GM18868 (cell line): Measurements from ENCODE around the gene AUTS2.
"Not testable (repeated sequence)": the region's sequence is repeated elsewhere in the genome, so short reads cannot be mapped to it uniquely, and the experiment has no call there.

Source experiments
- ATAC-seq: cut with Tn5 transposase; IDR thresholded peaks from one replicate; pipeline ENCODE4 v1.9.1; 2021; ENCODE audit warnings: mild to moderate bottlenecking, moderate library complexity; ENCODE audit not compliant: unreplicated experiment

AUTS2 gene

DNA sequence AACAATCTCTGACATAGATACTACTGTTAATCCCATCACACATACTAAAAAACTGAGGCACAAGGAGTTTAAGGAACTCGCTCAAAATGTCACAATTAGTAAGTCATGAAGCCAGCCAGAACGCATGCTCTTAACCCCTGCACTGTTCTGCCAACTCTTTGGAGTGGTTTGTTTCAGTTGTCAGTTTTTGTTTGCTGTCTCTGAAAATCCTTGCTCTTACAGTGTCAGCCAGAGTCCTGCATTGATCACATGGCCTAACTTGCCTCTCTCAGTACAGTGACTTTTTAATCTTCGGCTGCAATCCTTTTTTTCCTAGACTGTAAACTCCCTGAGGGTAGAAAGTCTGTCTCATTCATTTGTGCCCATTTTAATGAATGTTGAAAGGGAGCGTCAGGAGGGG lies 753.8 kb downstream of the AUTS2 start:
- no peak for ATAC-seq

DNA sequence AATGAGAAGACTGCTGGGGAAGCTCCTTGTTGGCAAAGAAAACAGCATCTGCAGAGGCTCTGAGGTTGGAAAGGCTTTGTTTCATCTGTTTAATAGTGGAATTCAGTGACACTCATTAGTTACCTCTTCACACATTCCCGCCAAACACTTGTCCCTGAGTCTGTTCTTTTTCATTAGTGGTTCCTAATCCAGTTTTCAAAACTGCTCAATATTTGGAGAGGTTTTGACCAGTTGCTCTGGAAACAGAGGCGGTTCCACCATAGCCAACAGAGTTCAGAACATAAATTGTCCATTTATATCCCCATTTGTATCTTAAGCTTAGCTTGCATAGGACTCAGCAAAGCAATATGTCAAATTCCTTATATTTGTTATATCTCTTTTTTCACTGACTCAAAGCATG lies 754.6 kb downstream of the AUTS2 start:
- ATAC-seq, result no peak

DNA sequence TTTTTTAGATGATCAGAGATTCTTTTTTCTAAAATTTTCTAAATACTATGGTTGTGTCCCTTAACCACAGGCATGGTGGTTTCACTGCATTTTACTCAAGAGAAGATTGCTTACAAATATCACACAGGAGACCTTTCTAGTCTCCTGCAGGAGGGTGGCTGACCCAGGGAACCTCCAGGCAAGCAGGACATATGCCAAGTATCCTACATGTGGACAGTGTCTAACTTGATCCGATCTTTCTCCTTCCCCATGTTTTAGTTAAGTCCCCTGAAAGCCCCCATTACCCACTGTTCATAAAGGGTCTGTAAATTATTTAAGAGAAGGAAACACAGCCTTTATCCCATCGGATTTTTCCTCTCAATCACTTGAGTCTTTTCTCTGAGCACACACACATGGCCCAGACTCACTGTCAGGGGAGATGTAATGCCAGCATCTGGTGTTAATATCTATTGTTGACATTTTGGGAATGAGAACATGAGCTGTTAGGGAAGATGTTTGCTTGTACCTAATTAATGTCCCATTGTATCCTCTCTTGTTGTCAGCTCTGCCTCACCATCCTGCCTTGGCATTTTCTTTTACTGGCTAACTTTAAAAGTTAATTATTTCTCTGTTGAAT lies 755.2 kb downstream of the AUTS2 start:
- ATAC-seq, result no peak

DNA sequence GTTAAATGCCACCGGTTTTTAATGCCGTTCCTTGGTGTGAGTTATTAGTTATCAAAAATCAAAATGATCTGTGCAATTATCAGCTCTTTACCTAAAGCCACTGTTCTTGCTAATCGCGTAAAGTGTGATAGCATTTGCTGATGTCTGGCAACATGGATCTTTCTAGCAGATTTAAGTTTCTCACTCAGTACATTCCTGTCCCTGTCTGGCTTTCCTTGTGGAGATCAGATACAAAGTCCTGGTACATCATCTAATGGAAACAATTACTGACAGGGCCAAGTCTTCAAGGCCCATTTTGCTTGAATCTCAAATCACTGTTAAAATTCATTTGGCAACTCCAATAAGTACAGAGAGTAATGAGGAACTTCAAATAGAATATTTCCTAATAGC lies 755.7 kb downstream of the AUTS2 start:
- ATAC-seq, result no peak

DNA sequence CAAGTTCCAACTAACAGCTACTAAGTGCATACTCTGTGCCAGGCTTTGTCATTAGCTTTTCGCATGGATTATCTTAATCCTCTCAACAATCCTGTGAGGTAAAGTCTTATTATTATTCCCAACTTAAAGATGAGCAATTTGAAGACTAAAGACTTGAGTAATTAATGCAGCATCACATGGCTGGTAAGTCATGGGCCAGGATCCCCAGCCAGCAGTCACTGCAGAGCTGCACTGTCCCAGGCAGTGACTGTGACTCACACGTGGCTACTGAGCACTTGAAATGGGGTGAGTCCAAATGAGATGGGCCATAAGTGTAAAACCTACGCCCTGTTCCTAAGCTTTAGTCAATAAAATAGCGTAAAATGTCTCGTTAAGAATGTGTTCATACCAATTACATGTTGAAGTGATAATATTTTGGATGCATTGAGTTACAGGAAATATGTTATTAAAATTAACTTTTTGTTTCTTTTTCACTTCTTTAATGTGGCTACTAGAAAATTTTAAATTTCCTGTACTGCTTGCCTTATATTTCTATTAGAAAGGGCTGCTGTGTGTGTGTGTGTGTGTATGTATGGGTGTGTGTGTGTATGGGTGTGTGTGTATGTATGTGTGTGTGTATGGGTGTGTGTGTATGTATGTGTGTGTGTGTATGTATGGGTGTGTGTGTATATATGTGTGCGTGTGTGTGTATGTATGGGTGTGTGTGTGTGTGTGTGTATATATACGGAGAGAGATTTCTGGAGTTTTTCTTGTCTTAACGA lies 756.3 kb downstream of the AUTS2 start:
- no peak for ATAC-seq

DNA sequence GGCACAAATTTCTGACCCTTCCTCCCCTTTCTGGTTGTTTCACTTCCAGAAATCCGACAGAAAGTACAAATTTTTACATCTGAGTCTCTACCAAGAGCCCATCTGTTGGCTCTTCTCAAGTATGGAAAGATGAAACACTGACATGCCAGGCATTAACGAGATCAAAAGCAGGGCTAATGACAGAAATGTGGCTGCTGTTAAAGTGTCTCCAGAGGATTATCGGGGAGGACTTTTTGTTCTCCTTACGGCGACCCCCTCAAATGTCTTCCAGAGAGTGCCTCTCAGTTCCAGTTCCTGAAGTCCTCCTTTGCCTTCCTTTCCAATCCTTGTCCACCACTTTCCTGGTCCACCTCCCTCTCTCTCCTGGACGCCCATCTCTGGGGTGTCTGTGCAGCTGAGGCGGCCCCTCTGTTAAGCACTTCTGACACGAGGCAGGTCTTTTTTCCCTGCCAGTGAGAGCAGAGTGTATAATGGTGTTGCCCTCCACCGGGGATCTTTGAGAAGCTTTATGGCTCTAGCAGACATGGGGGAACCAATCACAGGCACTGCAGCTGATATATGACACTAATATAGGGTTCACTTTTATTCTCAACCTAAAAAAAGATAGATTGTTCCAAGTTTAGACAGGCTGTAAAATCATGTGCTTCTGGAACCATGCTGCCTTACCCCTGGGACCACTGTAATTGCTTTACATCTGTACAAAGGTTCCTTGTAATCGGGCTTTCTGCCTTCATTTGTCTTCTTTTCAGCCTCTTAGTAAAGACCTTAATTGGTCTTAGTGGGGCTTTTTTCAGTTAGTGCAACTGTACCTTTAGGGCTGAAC lies 757.1 kb downstream of the AUTS2 start:
- no peak for ATAC-seq

DNA sequence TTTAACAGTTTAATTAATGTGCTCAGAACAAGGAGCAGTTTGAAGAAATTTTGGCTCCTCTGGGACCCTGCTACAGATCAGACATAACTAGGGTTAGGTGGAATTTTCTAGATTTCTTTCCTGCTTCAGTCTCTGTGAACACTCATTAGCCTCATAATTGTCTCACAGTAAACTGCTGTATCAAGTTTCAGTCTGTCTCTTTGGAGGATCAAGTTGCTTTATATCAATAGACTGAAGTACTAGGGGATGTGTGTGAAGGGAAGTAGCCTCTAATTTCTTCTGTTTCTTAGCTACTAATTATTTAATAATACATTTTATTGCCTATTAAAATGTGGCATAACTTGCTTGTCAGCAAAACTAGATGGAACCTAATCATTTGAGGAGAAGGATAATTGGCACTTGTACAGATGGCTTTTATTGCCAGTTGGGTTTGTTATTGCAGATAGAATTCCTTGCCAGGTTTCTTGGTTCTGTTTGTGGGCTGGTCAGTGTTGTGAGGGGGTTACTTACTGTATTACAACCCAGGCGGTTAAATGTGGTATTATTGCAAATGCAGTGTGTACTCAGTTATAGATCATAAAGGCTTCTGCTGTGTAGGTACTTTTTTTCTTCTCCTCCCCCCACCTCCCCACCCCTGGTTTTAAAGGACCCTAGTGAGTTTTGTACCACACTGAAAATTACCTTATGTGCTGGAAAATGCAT lies 758.0 kb downstream of the AUTS2 start:
- no peak for ATAC-seq

DNA sequence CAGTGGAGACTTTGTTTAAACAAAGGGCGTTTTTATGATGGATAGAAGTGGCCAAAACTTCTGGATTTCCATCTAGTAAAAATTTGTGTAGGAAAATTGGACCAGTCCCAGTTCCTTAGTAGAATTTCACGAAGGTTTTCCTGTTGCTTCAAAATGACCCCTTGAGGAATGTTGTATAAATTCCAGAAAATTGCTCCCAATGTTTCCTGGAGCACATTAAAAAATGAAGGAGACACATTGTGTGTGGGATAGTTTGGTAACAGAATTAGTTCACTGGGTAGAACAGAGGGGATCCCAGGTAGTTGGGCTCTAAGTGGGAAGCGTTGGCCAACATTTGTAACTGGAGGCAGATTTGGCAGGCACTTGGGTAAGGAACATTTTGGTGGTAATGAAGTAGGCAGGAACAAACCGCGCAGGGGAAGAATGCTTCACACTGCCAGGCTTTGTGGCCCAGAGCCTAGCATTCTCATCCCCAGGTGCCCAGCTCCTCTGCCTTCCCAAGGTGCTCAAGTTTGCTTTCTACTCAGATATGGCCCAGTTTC lies 758.6 kb downstream of the AUTS2 start:
- ATAC-seq, result no peak

DNA sequence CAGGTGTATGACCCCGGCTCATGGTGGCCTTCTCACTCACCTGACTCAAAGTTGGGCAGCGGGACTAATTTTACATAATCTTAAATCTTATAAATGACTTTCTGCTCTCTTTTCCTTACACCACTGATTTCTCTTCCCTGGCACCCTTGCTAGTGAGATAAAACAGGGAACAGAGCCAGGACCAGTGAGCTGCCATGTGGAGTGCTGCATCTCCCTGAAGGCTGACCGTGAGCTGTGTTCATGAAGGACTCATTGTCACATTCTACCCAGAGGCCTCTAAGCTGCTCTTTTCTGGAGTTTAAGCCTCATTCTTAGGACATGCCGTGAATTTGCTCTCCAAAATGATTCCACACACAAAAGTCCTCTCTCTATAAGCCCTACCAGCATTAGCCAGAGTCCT lies 762.3 kb downstream of the AUTS2 start:
- no peak for ATAC-seq

DNA sequence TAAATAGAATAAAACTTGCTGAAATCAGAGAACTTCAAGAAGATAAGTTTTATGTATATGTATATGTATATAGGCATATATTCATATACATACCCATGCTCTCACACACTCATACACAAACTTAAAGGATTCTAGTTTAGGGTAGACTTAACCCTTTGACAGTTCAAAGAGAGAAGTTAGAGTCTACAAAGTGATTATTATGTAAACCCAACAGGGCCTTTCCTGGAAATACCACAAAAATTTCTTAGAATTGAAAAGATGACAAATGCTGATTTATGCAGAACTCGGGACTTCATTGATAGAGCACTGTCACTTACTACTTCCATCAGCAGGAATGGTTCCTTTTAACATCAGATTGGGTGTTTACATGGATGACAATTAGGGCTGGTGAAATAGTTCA lies 763.5 kb downstream of the AUTS2 start:
- no peak for ATAC-seq

DNA sequence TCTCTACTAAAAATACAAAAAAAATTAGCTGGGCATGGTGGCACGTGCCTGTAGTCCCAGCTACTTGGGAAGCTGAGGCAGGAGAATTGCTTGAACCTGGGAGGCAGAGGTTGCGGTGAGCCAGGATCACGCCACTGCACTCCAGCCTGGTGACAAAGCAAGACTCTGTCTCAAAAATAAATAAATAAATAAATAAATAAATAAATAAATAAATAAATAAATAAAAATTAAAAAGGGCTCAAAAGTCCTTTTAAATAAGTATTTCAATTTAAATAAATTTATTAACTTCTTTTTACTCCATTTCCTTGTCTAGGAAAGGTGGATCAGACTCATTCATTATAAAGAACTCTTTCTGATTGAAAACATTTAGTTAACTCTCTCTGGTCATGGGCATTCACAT lies 766.1 kb downstream of the AUTS2 start:
- ATAC-seq, result not testable (repeated sequence)

DNA sequence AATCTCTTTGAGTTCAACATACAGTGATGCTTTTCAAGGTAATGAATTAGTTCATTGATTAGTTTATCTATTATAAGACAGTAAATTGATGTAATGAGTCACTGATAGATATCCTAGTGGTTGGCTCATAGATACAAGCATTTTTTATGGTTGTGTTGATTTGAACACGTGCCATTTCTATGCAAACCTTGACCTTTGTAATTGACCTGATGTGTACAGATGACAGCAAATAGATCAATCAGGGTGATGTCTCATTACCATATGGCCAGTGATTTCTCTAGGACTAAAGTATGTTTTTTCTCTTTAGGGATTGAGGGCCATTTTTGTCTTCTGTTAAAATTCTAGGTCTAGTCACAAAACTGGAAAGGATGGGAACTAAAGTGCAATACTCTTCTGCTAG lies 773.4 kb downstream of the AUTS2 start:
- no peak for ATAC-seq

DNA sequence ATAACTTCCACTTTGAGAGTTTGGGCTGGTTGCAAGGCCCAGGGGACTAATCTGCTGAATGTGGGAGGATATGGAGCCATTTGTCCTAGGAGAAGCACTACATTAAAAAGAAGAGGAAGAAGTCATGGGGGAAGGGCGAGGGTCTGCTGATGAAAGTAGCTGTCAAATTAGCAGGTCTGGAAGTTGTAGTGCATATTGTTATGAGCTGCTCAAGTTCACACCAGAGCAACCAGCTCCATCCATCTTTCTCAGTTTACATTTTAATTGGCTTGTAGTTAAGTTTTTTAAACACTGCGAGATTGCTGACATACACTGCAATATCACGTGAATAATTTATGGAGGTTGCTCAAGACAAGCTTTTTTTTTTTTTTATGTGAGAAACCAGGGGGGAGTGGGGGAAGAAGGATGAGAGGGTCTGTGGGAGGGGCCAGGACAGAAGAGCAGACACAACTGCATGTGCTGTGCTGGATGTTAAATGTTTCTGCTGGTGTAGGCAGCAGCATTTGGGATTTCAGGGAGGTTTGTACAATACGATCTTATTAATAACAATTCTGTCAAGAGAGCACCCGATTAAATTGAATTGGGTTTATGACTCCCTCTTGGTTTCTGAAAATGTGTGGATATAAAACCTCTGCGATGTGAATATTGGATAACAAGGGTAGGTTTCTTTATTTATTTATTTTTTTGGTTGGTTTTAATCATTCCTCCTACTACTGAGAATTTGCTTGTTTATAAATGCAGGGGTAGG lies 774.7 kb downstream of the AUTS2 start:
- ATAC-seq, result no peak

DNA sequence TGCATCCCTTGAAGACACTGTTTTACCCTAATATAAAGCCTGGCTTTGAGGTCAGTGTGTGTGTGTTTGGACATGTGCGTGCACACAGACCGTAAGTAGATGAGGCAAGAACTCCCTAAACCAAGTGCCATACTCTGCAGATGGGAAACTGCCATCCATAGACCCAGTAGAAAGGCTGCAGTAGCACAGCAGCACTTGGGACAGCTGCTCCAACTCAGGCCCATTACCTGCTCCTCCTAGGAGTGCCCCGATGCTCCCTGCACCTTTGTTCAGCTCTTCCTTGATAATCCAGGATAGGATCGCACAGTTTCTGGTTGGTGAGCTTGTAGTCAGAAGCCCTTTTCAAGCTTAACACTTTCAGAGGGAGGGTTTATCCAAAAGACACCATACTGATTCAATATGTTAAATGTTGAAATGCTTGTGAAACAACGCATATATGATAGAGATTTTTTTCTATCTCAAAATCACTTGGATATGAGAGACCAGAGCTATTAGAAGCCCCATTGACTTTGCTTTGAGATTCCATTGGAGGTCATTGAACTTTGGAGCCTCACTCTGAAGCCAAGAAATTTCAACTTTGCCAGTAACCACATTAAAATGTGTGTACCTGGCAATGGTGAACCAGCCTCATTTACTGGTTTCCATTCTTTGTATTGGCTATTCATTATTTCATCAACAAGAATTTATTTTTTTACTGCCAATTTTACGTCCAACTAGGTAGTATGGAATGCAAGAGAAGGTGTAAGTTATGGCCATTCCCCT lies 776.7 kb downstream of the AUTS2 start:
- no peak for ATAC-seq

DNA sequence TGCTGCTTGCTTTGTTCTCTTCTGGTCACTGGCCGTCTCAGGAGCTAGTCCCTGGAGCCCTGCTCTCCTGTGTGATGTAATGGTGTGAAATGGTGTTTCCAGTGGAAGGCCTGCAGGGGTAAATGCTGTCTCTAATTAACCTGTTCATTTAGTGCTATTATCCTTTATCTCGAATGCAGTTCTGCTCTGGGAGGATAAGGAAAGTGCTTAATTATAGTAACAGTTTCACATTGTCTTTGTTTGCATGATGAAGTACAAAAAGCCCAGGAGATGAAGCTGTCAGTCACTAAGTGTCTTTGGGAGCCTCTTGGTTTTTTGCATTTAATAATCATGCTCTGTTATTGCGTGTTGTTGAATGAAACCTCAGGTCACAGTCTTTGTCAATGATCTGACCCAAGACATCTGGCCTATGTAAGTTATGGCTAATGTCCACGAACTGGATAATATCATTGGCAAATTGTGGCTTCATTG lies 778.3 kb downstream of the AUTS2 start:
- ATAC-seq, result no peak

DNA sequence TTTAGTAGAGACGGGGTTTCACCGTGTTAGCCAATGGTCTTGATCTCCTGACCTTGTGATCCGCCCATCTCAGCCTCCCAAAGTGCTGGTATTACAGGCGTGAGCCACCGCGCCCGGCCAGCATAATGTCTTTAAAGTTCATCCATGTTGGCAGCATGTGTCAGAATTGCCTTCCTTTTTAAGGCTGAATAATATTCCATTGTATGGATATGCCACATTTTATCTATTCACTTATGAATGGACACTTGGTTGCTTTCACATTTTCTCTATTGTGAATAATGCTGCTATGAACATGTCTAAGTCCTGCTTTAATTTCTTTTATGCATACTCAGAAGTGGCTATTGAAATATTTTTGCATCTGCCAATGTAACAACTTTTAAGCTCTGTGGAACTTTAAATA lies 779.7 kb downstream of the AUTS2 start:
- no peak for ATAC-seq

DNA sequence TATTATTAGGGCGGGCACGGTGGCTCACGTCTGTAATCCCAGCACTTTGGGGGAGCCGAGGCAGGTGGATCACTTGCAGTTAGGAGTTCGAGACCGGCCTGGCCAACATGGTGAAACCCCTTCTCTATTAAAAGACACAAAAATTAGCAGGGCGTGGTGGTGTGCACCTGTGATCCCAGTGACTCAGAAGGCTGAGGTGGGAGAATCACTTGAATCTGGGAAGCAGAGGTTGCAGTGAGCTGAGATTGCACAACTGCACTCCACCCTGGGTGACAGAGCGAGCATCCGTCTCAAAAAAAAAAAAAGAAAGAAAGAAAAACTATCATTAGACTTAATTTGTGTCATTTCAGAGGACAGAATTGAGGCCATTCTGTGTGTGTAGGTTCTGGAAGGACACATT lies 780.9 kb downstream of the AUTS2 start:
- no peak for ATAC-seq

DNA sequence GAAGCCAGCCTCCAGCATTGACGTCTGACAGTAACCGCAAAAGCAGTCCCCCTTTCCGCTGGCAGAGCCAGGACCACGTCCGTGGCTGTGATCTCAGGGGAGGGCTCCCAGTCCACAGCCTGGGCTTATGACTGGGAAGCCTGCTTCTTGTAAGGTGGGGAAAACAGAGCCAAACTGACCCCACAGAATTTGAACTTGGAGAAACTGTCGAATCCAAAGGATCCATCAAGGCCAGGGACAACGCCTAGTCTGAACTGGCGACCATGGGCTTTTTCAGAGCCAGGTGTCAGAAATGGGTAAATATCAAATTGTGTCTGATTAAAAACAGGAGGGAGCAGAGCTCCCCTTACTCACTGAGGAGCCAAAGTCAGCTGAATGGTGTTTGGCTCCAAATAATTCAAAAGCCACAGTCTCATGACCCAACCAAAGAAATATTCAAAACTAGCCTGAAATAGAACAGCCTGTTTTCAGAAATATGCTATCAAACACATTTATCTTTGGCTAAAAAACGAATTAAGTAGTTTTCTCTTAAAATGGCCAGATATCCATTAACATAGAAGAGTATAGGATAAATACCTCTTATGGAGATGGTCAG lies 782.2 kb downstream of the AUTS2 start:
- no peak for ATAC-seq
